Activated CD4-positive, alpha-beta T cell treated with anti-CD3 and anti-CD28 coated beads for 24 hours (primary cell): Measurements from ENCODE around the gene CDC42BPB.
"Not testable (repeated sequence)": the region's sequence is repeated elsewhere in the genome, so short reads cannot be mapped to it uniquely, and the experiment has no call there.

Experiments used
- DNase-seq, 2 donors: peaks; one replicate each; pipeline ENCODE4 v3.0.0-alpha.2; 2020; ENCODE audit warnings: low read depth in 2 of 2

The CDC42BPB gene

DNA sequence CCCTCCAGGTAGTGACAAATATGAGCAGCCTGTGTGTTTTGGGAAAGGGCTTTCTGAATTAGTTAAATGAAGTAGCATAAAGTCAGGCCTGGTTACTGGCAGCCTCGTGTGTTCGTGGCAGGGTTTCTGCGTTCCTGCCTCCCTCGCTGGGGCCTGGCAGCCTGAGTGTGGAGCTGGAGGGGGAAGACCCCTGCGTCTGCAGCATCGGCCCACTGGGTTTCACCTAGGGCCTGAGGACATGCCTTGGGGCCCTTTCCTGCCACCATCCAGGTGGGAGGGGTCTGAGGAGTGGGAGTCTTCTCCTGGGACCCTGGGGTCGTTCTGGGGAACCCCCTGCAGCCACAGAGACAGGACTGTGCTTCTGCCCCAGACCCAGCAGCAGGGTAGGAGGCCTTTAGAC, 155.3 kb downstream of the CDC42BPB start:
- DNase-seq = no peak

DNA sequence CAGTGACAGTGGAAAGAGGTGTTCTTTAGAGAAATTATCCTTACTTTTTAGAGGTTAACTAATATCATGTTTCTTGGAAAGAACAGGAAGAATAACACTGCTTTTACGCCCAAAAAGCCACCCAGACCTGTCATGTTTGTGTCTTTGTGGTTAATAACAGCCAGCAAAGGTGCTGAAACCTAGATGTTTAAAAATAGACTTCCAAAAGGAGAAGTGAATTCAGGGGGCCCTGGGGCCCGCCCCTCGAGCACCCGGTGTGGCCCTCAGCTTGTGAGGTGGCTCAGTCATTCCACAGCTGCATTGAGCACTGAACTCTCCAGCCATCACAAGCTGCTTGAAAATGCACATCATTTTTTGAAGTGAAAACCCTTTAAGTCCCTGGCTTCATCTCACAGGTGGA, 155.7 kb downstream of the CDC42BPB start:
- no peak for DNase-seq

DNA sequence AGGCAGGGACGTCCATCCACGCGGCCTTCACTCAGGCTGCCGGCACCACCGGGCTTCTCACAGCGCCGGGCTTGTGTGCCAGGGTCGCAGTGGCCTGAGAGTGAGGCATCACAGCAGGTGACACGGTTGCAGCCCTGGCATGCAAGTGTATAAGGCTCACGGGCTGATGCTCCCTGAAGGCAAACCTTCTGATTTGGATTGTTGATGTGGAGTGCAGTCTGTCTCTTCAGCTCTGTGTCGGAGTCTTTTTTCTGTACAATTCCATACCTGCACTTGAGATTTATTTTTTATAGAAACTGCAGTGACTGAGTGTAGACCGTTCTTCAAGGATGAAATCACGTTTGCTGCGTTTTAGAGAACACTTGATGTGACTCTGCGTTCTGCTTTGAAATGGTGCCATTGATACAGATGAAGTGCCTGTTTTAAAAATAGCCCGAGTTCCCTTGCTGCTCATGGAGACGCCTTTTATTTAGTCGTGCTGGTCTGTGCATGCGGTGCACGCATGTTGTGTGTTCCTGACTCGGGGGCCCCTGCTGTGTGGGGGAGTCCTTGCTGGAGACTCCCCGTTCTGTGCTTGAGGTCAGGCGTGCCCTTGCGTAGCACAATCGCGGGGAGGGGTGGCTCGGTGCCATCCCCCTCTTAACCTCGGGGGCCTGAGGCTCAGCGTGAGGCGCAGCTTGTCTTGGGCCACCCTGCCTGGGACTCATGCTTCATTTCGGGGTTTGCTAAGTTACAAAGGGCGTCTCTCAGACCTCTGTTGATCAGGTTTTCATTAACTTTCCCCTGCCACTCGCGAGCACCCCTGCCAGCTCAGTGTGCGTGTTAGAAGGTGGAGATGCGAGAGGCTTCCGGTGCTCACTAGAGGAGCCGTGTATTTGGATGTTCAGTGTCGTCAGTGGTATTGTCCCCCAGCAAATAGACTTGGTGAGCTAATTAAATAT, 156.4 kb downstream of the CDC42BPB start:
- DNase-seq = no peak

DNA sequence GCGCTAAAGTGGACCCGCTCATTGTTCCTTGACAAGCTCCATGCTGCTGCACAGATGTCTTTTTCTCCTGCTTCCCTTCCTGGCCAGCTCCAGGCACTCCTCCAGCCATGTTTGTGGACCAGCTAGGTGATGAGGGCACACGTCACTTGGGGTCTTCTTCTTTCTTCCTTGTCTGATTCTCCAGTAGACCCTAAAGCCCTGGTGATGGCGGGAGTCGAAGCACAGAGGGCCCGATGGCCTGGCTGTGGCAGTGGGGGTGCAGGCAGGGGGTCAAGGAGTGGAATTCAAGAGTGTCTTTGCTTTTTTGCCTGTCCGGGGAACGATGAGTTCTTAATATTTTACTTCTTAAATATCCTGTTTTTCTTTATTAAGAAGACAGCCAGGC, 157.8 kb downstream of the CDC42BPB start:
- DNase-seq = no peak

DNA sequence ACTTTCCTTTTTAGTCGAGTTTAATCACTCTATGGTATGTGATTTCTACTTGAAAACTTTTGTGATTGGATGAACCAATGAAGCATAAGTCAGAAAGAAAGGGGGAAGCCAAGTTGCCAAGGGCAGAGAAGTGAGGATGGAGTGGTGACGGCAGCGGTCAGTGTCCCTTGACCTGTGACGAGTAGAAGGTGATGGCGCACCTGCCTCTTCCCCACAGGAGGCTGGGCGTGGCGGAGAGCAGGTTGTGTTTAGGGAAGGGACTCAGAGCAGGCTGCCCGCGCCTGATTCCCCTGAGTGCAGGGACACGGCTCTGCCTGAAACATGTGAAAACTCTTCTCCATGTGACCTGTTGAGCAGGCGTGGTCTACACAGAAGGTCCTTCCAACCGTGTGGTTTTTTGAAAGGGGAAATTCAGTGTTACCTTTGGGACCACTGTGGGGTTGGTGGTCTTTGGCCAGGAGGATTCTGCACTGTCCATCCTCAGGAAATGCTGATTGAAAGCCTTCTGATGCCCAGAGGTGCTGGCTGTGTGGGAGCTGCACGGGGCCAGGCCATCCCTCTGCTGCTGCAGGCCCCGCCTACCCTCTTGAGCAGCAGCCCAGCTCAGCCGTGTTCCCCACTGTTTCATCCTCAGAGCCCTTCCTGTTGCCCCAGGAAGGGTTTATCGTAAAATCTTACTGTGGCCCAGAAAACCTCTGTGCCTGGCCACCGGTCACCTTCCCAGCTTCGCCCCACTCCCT, 158.4 kb downstream of the CDC42BPB start:
- DNase-seq = no peak

DNA sequence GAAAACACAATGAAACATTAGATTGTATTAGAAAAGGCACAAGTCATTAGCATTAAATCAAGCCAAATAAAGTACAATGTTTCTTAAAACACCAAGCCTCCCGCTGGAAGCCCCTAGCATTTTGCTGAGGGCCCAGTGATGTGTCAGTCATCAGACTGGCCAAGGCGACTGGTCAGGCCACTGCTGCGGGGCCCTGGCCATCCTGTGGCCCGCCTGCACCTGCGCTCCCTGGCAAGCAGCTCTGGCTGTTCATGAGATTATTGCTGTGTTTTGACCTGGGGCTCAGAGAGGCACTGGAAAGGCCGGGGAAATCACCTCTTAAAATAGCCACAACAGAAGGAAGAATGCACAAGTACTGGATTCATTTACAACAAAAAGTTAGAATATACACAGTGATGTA, 159.1 kb downstream of the CDC42BPB start:
- DNase-seq = no peak

DNA sequence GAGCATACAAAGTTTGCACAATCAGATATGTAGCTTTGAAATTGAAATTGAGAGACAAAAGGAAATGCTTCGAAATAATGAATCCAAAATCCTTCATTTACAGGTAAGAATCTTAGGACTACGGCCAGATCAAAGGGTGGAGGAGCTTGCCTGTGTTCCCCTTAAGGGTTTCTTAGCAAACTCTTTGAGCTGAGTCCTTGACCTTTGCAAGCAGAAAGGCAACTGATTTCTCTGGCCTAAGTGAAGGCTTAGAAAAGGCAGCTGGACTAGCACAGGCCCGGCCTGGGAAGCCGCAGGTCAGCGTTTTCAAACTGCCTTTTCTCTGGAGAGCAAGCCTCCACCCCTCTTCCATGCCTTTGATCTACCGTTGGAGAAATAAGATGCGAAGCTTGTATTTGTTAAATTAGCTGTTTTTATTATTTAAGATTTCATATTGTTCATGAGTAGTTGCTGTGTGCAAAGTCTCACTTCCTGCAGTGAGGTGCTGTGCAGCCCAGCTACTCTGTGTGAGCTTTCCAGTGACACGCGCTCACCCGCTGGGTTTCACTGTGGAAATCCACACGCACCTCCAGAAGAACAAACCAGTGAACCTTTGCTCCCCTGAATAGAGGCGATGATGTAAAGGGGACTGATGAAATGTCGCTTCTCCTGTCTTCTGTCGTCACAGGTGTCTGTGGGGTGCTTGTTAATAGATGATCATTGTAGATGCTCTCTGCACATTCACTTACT, 159.9 kb downstream of the CDC42BPB start:
- no peak for DNase-seq

DNA sequence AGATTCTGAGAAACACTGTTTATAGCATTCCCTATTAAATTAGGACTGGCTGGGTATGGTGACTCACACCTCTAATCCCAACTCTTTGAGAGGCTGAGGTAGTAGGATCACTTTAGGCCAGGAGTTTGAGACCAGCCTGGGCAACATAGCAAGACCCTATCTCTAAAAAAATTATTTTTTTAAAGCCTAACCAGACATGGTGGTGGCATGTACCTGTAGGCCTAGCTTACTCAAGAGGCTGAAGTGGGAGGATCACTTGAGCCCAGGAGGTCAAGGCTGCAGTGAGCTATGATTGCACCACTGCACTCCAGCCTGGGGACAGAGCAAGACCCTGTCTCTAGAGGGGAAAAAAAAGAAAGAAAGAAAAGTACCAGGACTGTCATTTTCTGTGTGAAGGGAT, 160.6 kb downstream of the CDC42BPB start:
- DNase-seq = not testable (repeated sequence)

DNA sequence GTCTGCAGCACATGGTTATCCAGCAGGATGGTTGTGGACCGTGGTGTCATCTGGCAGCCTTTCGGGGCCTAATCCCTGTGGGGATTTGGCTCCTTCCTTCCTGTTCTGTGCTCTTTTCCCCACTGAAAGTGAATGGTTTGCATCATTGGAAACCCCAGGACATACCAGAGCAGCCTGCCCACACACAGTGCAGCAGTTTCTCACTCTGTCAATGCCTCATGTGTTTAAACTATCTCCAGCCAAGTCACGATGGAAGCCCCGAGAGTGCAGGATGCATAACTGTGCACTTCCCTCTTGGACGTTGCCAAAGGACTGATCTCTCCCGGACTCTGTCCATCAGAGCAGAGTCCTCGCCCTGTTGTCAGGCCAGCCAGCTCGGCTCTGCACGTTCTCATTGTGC, 163.9 kb downstream of the CDC42BPB start:
- DNase-seq = no peak

DNA sequence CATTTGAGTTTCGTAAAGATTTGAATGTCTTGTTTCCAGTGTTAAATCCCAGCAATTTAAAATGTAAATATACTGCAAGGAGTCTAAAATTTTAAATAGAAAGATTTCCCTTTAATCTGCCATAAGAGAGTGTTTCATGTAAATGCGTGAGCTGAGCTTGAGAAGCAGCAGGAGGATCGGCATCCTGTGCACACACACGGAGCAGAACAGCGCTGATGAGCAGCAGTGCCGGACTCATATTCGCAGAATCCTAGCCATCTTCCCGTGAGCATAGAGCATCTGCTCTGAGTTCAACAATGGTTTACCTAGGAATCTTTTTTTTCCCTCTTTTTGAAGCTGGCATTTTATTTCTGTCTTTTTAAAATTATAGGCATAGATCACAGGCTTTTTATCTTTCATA, 164.7 kb downstream of the CDC42BPB start:
- no peak for DNase-seq

DNA sequence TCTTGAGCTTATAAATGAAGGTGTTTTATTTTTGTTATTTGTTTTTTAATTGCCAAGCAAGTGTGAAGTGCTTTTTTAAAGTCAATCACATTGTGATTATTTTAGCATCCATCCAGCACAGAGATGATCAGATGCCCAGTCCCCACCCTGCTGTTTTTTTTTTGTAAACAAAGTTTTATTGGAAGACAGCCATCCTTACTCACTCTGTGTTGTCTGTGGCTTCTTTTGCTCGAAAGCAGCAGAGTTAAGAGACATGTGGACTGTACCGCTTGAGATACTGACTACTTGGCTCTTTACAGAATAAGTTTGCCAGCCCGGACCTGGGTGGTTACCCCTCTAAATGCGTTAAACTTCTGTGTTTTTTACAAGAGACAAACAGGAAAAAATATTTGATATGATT, 165.8 kb downstream of the CDC42BPB start:
- no peak for DNase-seq

DNA sequence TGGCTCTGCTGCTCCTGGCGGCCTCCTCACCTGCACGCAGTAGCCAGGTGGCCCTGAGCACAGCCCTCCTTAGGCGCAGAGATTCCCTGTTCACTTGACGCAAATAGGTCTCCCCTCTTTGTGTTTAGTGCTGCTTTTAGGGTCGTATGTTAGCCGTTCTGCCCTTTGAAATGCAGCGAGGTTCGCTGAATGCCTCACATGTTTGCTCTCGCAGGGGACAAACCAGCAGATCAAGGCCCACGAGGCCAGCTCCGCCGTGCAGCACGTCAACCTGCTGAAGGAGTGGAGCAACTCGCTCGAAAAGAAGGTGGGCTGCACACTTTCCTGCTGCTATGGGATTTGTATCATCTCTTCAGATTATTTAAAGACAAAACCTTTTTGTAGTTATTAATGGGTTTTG, 166.2 kb downstream of the CDC42BPB start:
- no peak for DNase-seq

DNA sequence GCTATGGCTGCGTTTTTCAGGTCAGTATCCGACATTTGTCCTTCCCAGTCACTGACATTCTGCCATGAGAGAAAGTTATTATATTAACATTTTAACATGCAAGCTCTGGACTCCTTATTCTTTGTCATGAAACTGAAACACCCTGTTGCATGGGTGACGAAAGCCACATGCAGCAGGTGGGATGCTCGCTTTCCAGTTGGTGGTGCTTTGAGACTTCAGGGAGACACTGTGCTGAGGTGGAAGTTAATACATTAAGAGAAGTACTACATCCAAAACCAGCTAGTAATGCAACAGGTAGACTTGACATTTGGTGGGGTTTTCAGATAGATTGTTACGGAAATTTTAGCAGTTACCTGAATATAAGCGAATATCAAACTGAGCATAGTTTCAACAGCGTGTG, 167.7 kb downstream of the CDC42BPB start:
- DNase-seq = no peak

DNA sequence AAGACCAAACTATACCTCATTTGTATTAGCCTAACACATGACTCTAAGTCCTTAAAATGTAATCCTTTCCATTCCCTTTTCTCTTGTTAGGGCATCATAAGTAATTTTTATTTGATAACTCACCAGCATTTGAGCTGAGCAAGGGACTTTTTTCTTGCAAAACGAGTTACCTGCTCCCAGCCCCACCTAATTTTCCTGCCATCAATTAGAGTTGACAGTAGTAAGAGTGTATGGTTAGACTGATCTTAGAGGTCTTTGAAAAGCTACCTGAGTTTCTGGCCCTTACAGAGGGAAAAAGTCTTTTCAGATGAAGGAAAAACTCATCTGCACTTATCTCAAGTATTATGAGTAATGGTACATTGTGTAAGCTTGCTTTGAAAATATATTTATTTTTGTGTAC, 168.6 kb downstream of the CDC42BPB start:
- DNase-seq = no peak

DNA sequence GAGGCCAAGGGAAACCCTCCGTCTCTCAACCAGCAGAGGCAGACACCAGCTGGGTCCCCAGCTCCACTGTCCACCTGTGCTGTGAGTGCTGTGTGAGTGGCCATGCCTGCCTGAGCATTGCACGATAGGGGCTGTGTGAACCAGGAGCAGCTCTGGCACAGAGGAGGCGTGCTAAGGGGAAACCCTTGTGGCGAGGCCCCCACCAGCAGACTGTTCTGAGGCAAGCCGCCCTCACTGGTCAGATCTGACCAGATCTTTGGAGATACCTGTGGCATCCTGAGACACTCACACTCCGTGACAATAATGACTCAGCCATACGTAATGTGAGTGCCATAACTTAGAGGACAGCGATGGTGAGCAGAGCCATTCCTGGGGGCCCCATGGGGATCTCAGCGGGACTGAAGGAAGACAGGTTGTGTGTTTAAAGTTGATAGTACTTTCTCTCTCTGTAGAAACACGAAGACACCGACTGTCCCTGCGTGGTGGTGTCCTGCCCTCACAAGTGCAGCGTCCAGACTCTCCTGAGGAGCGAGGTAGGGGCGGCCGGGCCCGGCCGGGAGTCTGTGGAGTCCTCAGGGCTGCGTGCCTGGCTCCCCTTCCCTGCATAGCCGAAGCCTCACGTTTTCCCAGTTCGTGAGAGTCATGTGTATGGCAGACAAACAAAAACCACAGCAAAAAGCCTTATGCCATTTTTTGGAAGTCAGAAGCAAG, 171.5 kb downstream of the CDC42BPB start:
- DNase-seq = no peak

DNA sequence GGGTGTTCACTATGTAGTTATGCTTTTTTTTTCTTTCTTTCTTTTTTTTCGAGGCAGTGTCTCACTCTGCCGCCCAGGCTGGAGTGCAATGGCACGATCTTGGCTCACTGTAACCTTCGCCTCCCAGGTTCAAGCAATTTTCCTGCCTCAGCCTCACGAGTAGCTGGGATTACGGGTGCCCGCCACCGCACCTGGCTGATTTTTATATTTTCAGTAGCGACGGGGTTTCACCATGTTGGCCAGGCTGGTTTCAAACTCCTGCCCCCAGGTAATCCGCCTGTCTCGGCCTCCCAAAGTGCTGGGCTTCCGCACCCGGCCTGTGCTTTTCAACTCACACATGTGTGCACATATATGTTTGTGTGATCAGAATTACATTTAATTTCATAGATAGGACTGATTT, 173.8 kb downstream of the CDC42BPB start:
- no peak for DNase-seq

DNA sequence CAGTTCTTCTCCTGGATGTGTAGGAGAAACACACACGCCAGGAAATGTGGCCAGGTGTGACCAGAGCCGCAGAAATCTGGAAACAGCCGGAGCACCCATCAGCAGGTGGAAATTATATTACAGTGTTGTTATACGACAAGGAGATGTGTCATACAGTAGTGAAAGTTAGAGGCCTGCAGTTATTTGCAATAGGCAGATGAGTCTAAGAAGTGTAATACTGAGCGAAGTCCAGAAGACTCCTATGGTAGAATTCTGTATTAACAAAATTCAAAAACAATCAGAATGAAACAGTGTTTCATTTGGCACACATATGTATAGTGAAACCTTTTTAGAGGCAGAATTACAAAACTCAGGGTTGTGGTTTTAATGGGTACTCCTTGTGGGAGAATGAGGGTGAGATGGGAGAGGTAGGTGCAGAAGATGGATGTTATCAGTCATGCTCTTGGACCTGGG, 174.2 kb downstream of the CDC42BPB start:
- DNase-seq = no peak
